Measurements from ENCODE around the gene ACO2.

The ACO2 gene

GRCh38 chr22:41491374-41492100, 22.6 kb downstream of the ACO2 start:
- no peak for DNase-seq

DNA sequence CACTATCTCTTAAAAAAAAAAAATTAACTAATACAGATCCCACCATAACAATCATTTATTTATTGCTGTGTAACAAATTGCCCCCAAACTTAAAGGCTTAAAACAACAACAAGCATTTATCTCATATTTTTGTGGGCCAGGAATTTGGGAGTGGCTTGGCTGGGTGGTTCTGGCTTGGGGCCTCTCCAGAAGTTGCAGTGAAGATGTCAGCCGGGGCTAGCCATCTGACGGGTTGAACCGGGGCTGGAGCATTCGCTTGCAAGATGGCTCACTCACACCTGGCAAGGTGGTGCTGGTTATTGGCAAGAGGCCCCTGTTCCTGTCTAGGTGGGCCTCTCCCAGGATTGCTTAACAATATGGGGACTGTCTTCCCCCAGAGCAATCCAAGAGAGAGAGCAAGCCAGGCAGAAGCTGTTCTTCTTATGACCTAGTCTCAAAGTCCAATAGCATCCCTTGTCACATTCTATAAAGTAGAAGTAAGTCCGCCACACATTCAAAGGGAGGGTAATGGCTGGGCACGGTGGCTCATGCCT, 29.5 kb downstream of the ACO2 start:
- DNase-seq, result no peak

DNA sequence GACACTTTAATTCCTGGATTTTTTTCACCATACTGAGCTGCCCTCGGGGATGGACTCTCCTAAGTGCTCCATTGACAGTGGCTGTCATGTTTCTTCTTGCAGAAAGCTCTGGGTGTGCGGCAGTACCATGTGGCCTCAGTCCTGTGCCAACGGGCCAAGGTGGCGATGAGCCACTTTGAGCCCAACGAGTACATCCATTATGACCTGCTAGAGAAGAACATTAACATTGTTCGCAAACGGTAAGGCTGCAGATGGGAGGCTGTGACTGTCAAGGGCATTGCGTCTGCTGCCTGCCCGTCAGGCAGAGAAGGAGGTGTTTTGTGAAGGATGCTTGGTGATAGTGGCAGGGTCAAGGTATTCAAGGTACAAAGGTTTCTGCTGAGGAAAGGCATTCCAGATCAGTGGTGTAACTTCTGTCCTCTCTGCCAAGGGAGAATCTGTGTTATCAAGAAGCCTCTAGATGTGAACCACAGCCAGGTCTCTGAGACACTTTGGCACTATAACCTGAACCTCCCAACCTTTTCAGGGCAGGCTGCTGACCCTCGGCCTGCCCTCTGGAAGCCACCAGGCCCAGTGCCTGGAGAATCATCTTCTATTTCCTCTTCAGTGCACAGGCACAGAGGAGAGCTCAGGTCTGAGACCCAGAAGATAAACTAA, 30.8 kb downstream of the ACO2 start:
- DNase-seq, result no peak

DNA sequence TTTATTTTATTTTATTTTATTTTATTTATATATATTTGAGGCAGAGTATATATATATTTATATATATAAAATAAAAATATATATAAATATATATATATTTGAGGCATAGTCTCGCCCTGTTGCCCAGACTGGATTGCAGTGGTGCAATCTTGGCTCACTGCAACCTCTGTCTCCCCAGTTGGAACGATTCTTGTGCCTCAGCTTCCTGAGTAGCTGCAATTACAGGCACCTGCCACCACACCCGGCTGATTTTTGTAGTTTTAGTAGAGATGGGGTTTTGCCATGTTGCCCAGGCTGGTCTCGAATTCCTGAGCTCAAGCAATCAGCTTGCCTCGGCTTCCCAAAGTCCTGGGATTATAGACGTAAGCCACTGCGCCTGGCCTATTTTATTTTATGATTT, 31.4 kb downstream of the ACO2 start:
- DNase-seq, result no peak

DNA sequence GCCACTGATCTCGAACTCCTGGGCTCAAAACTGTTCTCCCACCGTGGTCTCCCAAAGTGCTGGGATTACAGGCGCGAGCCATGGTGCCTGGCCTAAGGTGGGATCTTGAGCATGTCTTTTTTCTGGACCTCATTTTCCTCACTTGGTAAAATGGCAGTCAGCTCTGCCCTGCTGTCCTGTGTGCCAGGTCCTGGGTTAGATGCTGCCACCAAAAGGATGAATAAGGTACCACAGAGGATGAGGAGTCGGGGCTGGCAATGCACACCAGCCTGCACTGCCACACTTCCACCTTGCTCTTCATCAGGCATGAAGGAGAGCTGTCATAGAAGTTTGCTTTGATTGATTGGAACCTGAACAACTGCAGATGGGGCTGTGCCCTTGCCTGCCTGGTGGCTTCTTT, 32.3 kb downstream of the ACO2 start:
- DNase-seq, result no peak

DNA sequence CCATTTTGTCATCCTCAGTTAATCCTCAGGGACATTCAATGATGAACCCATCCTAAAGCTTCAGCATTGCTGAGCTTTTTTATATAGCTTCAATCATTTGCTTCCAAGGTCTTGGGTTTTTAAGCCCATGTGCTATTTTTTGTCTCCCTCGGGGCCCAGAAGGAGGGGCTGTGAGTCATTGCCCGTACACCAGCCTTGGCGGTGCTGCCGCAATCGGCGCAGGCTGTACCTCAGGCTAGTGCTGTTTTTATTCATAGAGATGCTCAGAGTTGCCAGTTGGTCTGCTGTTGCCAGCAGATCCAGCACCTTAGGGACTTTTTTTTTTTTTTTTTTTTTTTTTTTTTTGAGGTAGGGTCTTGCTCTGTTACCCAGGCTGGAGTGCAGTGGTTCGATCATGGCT, 35.5 kb downstream of the ACO2 start:
- no peak for DNase-seq

DNA sequence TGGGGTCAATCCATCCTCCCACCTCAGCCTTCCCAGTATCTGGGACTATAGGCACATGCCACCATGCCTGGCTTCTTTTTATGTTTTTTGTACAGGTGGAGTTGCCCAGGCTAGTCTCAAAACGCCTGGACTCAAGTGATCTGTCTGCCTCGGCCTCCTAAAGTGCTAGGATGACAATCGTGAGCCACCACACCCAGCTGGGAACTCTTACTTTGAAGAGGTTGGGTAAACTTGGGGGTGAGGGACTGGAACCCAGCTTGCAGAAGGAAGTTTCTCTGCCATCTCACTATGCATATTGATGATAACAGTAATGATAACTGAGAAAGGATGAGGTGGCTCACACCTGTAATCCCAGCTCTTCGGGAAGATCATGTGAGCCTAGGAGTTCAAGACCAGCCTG, 35.9 kb downstream of the ACO2 start:
- no peak for DNase-seq

DNA sequence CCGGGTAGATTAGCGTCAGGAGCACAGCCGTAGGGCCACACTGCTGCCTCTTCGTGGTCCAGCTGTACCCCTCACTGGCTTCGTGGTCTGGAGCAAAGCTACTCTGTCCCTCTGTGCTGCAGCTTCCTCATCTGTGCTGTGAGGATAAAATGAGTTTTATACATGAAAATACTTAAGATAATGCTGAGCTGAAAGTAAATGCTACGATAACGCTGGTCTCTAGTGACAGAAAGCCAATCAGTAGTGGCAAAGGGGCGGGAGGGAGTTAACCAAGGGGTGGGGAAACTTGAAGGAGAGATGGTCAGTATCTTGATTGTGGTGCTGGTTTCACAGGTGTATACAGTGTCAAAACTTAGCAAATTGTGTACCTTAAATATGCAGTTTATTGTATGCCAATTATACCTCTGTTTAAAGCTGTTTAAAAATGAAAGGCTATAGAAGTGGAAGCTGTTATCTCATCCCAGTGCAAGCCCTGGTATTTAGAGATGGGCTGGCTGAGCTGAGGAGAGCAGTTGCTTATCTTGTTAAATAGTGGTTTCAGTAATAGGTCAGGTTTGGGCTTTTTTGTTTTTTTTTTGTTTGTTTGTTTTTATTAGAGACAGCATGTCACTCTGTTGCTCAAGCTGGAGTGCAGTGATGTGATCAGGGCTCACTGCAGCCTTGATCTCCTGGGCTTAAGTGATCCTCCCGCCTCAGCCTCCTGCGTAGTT, 36.7 kb downstream of the ACO2 start:
- no peak for DNase-seq

DNA sequence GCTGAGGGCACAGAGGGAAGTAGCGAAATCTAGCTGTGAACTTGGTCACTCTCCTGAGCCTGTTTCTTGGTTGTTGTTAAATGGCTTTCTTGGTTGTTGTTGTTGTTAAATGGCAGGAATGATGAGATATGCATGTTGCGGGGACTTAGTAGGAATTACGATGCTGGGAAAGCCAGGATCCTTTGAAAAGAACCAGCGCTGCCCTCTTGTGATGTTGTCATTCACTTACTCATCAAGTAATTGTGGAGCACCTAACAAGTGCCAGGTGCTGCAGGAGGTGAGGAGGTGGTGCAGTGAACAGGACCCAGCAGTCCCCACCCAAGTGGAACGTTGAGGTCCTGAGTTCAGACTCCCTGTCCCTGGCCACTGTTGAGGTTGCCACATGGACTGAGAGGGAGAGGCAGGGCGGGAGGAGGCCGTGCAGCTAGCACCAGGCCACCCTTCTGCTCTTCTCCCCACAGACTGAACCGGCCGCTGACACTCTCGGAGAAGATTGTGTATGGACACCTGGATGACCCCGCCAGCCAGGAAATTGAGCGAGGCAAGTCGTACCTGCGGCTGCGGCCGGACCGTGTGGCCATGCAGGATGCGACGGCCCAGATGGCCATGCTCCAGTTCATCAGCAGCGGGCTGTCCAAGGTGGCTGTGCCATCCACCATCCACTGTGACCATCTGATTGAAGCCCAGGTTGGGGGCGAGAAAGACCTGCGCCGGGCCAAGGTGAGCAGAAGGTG, 38.6 kb downstream of the ACO2 start:
- DNase-seq, result no peak

- no peak for DNase-seq
Observed at GRCh38 chr22:41508770-41509170, 39.9 kb downstream of the ACO2 start.

GRCh38 chr22:41511521-41511968, 42.6 kb downstream of the ACO2 start:
- no peak for DNase-seq

GRCh38 chr22:41512421-41513194, 43.7 kb downstream of the ACO2 start:
- peak; percentile 66 for DNase-seq

- DNase-seq, result no peak
Observed at GRCh38 chr22:41513391-41513790, 44.5 kb downstream of the ACO2 start.

GRCh38 chr22:41516462-41516861, 47.5 kb downstream of the ACO2 start:
- no peak for DNase-seq

DNA sequence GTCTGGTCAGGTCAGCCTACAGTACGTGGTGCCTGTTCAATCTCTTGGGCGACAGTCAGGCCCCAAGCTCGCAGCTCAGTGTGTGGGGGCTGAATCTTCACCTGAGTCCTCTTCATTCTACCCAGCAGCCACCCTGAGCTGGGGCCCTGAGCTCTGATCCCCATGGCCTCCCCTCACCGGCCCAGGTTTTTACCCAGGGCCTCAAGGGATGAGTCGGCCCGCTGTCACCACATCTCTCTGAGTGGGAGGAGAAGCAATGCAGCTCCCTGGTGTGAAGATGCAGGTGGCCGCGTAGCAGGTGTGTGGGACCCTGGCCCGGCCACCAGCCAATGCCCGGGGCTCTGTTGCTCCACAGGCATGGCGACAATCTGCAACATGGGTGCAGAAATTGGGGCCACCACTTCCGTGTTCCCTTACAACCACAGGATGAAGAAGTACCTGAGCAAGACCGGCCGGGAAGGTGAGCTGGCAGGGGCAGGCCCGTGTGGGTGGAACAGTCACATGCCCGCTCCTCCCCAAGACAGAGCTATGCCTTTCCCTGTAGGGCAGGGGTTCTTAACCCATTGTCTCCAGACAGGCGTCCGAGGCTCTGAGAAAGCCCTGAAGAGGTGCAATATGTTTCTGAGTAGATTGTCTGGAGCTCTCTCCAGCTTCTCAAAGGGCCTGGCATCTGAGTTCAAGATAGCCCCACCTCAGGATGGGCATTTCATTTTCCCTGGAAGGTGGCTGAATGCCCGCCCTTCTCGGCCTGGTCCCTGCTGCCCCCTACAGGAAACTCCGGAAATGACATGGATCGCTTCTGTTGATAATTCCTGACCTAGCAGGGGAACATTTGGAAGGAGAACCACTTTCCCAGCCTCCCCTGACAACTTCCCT, 48.5 kb downstream of the ACO2 start:
- DNase-seq, result no peak

- DNase-seq, result no peak
Observed at GRCh38 chr22:41518048-41518347, 49.1 kb downstream of the ACO2 start.

GRCh38 chr22:41521126-41521525, 52.2 kb downstream of the ACO2 start:
- no peak for DNase-seq

GRCh38 chr22:41522813-41523212, 53.9 kb downstream of the ACO2 start:
- DNase-seq, result no peak

DNA sequence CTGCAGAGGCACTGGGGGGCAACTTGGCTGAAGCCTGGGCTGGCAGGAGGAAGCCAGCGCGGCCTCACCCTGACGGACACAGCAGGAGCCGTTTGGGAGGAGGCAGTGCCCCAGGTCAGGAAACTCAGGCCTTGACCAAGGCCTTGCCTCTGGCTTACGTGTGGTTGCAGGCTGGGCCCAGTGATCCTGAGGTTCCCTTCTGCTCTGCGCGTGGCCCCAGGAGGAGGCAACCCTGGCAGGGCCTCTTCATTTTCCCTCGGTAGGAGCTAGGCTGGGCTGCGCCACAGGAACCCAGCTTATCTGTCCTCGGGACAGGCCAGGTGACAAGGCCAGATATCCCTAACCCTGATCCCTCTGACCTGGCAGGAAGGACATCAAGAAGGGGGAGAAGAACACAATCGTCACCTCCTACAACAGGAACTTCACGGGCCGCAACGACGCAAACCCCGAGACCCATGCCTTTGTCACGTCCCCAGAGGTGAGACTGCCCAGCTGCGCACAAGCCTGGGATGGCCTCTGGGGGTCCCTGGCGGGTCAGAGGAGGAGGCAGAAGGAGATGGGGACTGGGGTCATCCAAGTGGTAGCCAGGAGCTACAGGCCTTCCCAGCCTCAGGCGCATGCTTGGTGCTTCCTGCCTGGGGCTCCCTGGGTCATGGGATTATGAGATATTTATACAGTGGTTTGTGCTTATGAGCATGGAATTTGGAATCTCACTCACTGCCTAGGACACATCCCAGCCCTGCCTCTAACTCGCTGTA, 54.7 kb downstream of the ACO2 start:
- peak; percentile 10 for DNase-seq

GRCh38 chr22:41524251-41524661, 55.3 kb downstream of the ACO2 start:
- no peak for DNase-seq

Measured in amniotic stem cell (primary cell).